SK-N-SH (cell line): Measurements from ENCODE around the gene BOLA3. TPM values are rescaled to one million over a fixed set of nuclear protein-coding genes. Genes with fewer than 3 reads are reported as not detected.
"Not testable (repeated sequence)": the region's sequence is repeated elsewhere in the genome, so short reads cannot be mapped to it uniquely, and the experiment has no call there.

Source experiments
- CTCF ChIA-PET: fragments of 300-600, 350-600 bp; formaldehyde crosslinking; extraction: SDS; loops from one replicate; lab custom pipeline; 2021; lab: Yijun Ruan, JAX
- POLR2A ChIA-PET: fragments of 350-600 bp; sonication (Branson Sonifier 250); formaldehyde crosslinking; extraction: SDS; loops from one replicate; lab custom pipeline; 2020; ENCODE audit warnings: antibody characterized with exemption, inconsistent platforms; lab: Yijun Ruan, JAX
- DNase-seq: peaks from one replicate; pipeline ENCODE4 v3.0.0; 2012
- H2AFZ ChIP-seq: fragments of 200-600 bp; sonication (generic); 2 replicates; pipeline ENCODE4 v1.8.1; 2016; ENCODE audit warnings: antibody characterized with exemption, mild to moderate bottlenecking, low read depth
- H3F3A ChIP-seq: fragments of 200-600 bp; sonication (generic); replicated peaks from 2 replicates; pipeline ENCODE3; 2016; ENCODE audit warnings: antibody characterized with exemption, mild to moderate bottlenecking; ENCODE audit not compliant: insufficient read depth
- H3K27ac ChIP-seq, 2 experiments: fragments of 200-500 bp in 1 of 2; fragments of 200-600 bp in 1 of 2; sonication (Bioruptor generic) in 1 of 2; sonication (generic), shearing (Covaris generic) in 1 of 2; 2 replicates each; pipeline versions ENCODE4 v1.5.1 to v1.6.1; 2014 to 2016; ENCODE audit warnings: low read depth in 2 of 2, inconsistent platforms in 1 of 2, low read length in 1 of 2, mild to moderate bottlenecking in 1 of 2, mixed read lengths in 1 of 2
- H3K27me3 ChIP-seq: fragments of 200-600 bp; sonication (generic), shearing (Covaris generic); 2 replicates; pipeline ENCODE4 v1.6.1; 2016; ENCODE audit warnings: mixed run types; ENCODE audit not compliant: insufficient read depth
- H3K36me3 ChIP-seq, 2 experiments: fragments of 200-500 bp in 1 of 2; fragments of 200-600 bp in 1 of 2; sonication (Bioruptor generic) in 1 of 2; sonication (generic) in 1 of 2; replicated peaks in 1 of 2; 2 replicates each; pipeline versions ENCODE3 to v1.5.1; 2014 to 2016; ENCODE audit warnings: low read length in 1 of 2, mild to moderate bottlenecking in 1 of 2; ENCODE audit not compliant: insufficient read depth in 2 of 2, control insufficient read depth in 1 of 2
- H3K4me1 ChIP-seq, 2 experiments: fragments of 200-500 bp in 1 of 2; fragments of 200-600 bp in 1 of 2; sonication (Bioruptor generic) in 1 of 2; sonication (generic), shearing (Covaris generic) in 1 of 2; 2 replicates each; pipeline versions ENCODE4 v1.5.1 to v1.6.1; 2014 to 2016; ENCODE audit warnings: low read depth in 1 of 2, low read length in 1 of 2, mixed run types in 1 of 2; ENCODE audit not compliant: insufficient read depth in 2 of 2, control insufficient read depth in 1 of 2
- H3K4me2 ChIP-seq: fragments of 200-600 bp; sonication (generic), shearing (Covaris generic); 2 replicates; pipeline ENCODE4 v1.6.1; 2017; ENCODE audit warnings: mixed run types
- H3K4me3 ChIP-seq, 2 experiments: fragments of 200-500 bp in 1 of 2; fragments of 200-600 bp in 1 of 2; sonication (Bioruptor generic) in 1 of 2; sonication (generic), shearing (Covaris generic) in 1 of 2; 2 replicates each; pipeline versions ENCODE4 v1.5.1 to v1.8.1; 2014 to 2016; ENCODE audit warnings: low read depth in 2 of 2, inconsistent platforms in 1 of 2, low read length in 1 of 2, mild to moderate bottlenecking in 1 of 2, mixed read lengths in 1 of 2, moderate library complexity in 1 of 2
- H3K79me2 ChIP-seq: fragments of 200-600 bp; sonication (generic); 2 replicates; pipeline ENCODE4 v1.8.1; 2017; ENCODE audit warnings: mild to moderate bottlenecking; ENCODE audit not compliant: insufficient read depth
- H3K9ac ChIP-seq: fragments of 200-600 bp; sonication (generic); 2 replicates; pipeline ENCODE4 v1.6.1; 2017; ENCODE audit warnings: mixed run types
- H3K9me2 ChIP-seq: fragments of 200-600 bp; sonication (generic); 2 replicates; pipeline ENCODE4 v1.6.1; 2017; ENCODE audit warnings: mixed run types
- H3K9me3 ChIP-seq: fragments of 200-600 bp; sonication (generic); 2 replicates; pipeline ENCODE4 v1.6.1; 2017; ENCODE audit warnings: mixed run types, mild to moderate bottlenecking, moderate library complexity
- H4K20me1 ChIP-seq: fragments of 200-600 bp; sonication (generic); 2 replicates; pipeline ENCODE4 v1.6.1; 2017; ENCODE audit warnings: mild to moderate bottlenecking, mixed run types; ENCODE audit not compliant: insufficient read depth
- CHD2 ChIP-seq: fragments of 150-350 bp; IDR thresholded peaks from 2 replicates; pipeline ENCODE4 v1.6.1; 2018; ENCODE audit warnings: low read length; ENCODE audit not compliant: partially characterized antibody
- EP300 ChIP-seq, 2 experiments: IDR thresholded peaks; 2 replicates each; pipeline versions ENCODE4 v1.4.0 to v1.6.1; 2012; ENCODE audit warnings: borderline replicate concordance in 1 of 2, low read depth in 1 of 2, low read length in 1 of 2
- EZH2phosphoT487 ChIP-seq: fragments of 200-600 bp; sonication (generic); IDR thresholded peaks from 2 replicates; pipeline ENCODE4 v1.6.1; 2017; ENCODE audit warnings: low read depth, mixed run types, mild to moderate bottlenecking, antibody characterized with exemption, moderate library complexity, borderline replicate concordance
- FOSL2 ChIP-seq: IDR thresholded peaks from 2 replicates; pipeline ENCODE4 v1.4.0; 2012; ENCODE audit warnings: low read depth, mild to moderate bottlenecking, moderate library complexity, borderline replicate concordance
- FOXJ3 ChIP-seq: sonication (generic); formaldehyde crosslinking; IDR thresholded peaks from 2 replicates; pipeline ENCODE4 v1.5.1; 2020; ENCODE audit warnings: mild to moderate bottlenecking, missing genetic modification reagents
- FOXM1 ChIP-seq: IDR thresholded peaks from 2 replicates; pipeline ENCODE4 v1.4.0; 2012; ENCODE audit warnings: low read depth, mild to moderate bottlenecking
- GATA2 ChIP-seq: sonication (generic); formaldehyde crosslinking; IDR thresholded peaks from 2 replicates; pipeline ENCODE4 v1.5.0; 2020; ENCODE audit warnings: mild to moderate bottlenecking, missing genetic modification reagents
- JUND ChIP-seq: IDR thresholded peaks from 2 replicates; pipeline ENCODE4 v1.4.0; 2012
- NFIC ChIP-seq: IDR thresholded peaks from 2 replicates; pipeline ENCODE4 v1.4.0; 2012; ENCODE audit warnings: borderline replicate concordance
- RCOR1 ChIP-seq: fragments of 150-350 bp; IDR thresholded peaks from 2 replicates; pipeline ENCODE4 v1.6.1; 2017; ENCODE audit warnings: antibody characterized with exemption, low read length
- TCF12 ChIP-seq: IDR thresholded peaks from 2 replicates; pipeline ENCODE4 v1.4.0; 2012
- TEAD4 ChIP-seq: IDR thresholded peaks from 2 replicates; pipeline ENCODE4 v1.4.0; 2012; ENCODE audit warnings: mild to moderate bottlenecking, borderline replicate concordance; ENCODE audit not compliant: insufficient read depth
- WGBS: methylation state at CpG from one replicate; pipeline ENCODE4 v1.1.6; 2017; ENCODE audit warnings: low lambda C conversion rate; 5-methylcytosine and 5-hydroxymethylcytosine counted together
- polyA plus RNA-seq, 3 experiments: library from polyadenylated mRNA; depleted of rRNA; stranded (reverse); fragments of >200 nt; gene quantifications; 2 replicates each; pipeline ENCODE4 v1.2.3, GENCODE V29; 2012
- TF ChIP-seq, protein P1 (sequence below): IDR thresholded peaks from 2 replicates; pipeline ENCODE4 v1.4.0; 2012; ENCODE audit warnings: low read depth, borderline replicate concordance
- TF ChIP-seq, protein P2 (sequence below): fragments of 150-350 bp; IDR thresholded peaks from 2 replicates; pipeline ENCODE4 v1.6.1; 2016; ENCODE audit warnings: mild to moderate bottlenecking, low read depth, low read length
- TF ChIP-seq, protein P3 (sequence below): IDR thresholded peaks from 2 replicates; pipeline ENCODE4; 2012

Gene BOLA3
- polyA plus RNA-seq, 1 of the 3 experiments (the other 2 are of a cell fraction) = 90.1 TPM

DNA sequence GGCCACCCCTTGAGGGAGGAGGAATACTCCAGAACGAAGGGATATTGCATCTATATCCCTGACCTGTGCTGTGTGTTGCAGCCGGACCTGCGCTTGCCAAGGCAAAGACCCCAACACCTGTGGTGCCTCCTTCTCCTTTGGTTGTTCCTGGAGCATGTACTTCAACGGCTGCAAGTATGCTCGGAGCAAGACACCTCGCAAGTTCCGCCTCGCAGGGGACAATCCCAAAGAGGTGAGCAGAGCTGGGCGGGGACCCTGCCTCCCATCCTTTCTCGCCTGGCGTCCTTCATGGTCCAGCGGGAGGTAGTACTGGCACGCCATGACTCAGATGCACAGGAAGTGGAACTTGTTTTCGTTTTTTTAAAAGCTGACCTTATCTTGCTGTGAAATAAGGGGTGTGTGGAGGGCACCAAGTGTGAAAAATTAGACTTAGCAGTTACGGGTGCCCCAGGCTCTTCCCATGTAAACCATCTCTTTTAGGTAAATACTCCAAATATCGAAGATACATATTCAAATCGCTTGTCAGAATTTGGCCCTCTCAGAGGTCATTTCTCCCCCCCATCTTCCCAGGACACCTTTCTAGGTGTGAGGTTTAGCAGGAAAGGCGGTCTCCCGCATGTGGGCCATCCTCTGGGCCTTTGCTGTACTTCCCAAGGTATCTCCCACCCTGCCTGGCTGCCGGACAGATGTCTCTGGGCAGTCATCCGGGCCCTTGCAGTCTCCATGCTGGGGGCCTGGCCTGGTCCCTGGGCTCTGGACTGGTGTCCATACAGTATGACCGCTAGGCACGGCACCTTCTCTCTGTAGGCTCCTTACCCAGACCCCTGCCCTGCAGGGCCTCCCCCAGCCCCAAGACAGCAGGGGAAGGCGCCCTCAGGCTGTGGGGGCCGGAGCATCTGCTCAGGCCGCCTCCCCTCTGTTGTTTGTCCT is 57.6 kb downstream of the BOLA3 start:
- H3K4me2 ChIP-seq = no peak overlapping the region
- no peaks in the 10 kb centered on the region for H3K79me2 ChIP-seq
- no peak overlapping the region for H3K4me3 ChIP-seq
- H3K27ac ChIP-seq = no peak overlapping the region
- peaks cover 0 to 7% of the 10 kb centered on the region in 2 experiments; a peak in 1 of 4 replicates for H3K4me1 ChIP-seq
- POLR2A ChIA-PET = no interaction called here
- no peaks in the 10 kb centered on the region for H3K9me3 ChIP-seq
- H3K9ac ChIP-seq = no peak overlapping the region
- no peaks in the 10 kb centered on the region for H3K27me3 ChIP-seq
- no peaks in the 10 kb centered on the region for H4K20me1 ChIP-seq
- CTCF ChIA-PET = no interaction called here
- 97% methylated on average over 21 of the region's 26 CpGs for WGBS
- no peaks in the 10 kb centered on the region for H3K9me2 ChIP-seq
- H2AFZ ChIP-seq = no peak overlapping the region
- no peak for TF ChIP-seq GATA2 (CRISPR knock-in tag)
- TF ChIP-seq EZH2phosphoT487 = no peak
- TF ChIP-seq FOXM1 = no peak
- TF ChIP-seq NFIC = no peak
- TF ChIP-seq FOXJ3 (CRISPR knock-in tag) = no peak
- no peak for TF ChIP-seq TCF12
- TF ChIP-seq JUND = no peak
- TF ChIP-seq EP300 (IDR thresholded peaks at IDR 0.05; ENCODE audit: borderline replicate concordance in 1 of 2, low read depth in 1 of 2, low read length in 1 of 2) = no peak
- TF ChIP-seq RCOR1 = no peak
- TF ChIP-seq FOSL2 = no peak
- TF ChIP-seq TEAD4 = no peak
- TF ChIP-seq, protein P1, sequence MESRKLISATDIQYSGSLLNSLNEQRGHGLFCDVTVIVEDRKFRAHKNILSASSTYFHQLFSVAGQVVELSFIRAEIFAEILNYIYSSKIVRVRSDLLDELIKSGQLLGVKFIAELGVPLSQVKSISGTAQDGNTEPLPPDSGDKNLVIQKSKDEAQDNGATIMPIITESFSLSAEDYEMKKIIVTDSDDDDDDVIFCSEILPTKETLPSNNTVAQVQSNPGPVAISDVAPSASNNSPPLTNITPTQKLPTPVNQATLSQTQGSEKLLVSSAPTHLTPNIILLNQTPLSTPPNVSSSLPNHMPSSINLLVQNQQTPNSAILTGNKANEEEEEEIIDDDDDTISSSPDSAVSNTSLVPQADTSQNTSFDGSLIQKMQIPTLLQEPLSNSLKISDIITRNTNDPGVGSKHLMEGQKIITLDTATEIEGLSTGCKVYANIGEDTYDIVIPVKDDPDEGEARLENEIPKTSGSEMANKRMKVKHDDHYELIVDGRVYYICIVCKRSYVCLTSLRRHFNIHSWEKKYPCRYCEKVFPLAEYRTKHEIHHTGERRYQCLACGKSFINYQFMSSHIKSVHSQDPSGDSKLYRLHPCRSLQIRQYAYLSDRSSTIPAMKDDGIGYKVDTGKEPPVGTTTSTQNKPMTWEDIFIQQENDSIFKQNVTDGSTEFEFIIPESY = no peak
- TF ChIP-seq, protein P2, sequence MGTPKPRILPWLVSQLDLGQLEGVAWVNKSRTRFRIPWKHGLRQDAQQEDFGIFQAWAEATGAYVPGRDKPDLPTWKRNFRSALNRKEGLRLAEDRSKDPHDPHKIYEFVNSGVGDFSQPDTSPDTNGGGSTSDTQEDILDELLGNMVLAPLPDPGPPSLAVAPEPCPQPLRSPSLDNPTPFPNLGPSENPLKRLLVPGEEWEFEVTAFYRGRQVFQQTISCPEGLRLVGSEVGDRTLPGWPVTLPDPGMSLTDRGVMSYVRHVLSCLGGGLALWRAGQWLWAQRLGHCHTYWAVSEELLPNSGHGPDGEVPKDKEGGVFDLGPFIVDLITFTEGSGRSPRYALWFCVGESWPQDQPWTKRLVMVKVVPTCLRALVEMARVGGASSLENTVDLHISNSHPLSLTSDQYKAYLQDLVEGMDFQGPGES = no peak
- TF ChIP-seq CHD2 = no peak
- TF ChIP-seq, protein P3, sequence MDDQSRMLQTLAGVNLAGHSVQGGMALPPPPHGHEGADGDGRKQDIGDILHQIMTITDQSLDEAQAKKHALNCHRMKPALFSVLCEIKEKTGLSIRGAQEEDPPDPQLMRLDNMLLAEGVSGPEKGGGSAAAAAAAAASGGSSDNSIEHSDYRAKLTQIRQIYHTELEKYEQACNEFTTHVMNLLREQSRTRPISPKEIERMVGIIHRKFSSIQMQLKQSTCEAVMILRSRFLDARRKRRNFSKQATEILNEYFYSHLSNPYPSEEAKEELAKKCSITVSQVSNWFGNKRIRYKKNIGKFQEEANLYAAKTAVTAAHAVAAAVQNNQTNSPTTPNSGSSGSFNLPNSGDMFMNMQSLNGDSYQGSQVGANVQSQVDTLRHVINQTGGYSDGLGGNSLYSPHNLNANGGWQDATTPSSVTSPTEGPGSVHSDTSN = no peak
- peaks cover 6 to 54% of the 10 kb centered on the region in 2 experiments for H3K36me3 ChIP-seq
- DNase-seq = no peak
- H3F3A ChIP-seq = no peaks in the 10 kb centered on the region

DNA sequence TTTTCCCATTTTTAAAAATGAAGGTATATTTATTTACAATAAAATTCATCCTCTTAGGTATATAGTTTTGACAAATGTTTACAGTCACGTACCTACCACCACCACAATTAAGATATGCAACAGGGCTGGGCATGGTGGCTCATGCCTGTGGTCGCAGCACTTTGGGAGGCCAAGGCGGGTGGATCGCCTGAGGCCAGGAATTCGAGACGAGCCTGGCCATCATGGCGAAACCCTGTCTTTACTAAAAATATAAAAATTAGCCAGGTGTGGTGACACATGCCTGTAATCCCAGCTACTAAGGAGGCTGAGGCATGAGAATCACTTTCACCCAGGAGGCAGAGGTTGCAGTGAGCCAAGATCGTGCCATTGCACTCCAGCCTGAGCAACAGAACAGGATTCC is 59.0 kb downstream of the BOLA3 start:
- not testable (repeated sequence) for H3K27me3 ChIP-seq, H3K4me2 ChIP-seq, H3K27ac ChIP-seq, H4K20me1 ChIP-seq, H3K79me2 ChIP-seq, H3K9me2 ChIP-seq, H3F3A ChIP-seq, H3K9ac ChIP-seq, H3K4me3 ChIP-seq, H2AFZ ChIP-seq, H3K4me1 ChIP-seq, DNase-seq, H3K9me3 ChIP-seq
- WGBS = 97% methylated on average over 8 of the region's 8 CpGs
- ChIA-PET CTCF (interaction anchor here (0.6 kb wide), 1 partner anchor 192 kb away, joined by 3 read pairs; no protein-coding TSS in a partner anchor), POLR2A (interaction anchor here (0.7 kb wide), 1 partner anchor 10 kb away, joined by 3 read pairs; no protein-coding TSS in a partner anchor)
- peaks cover 6 to 48% of the 10 kb centered on the region in 2 experiments for H3K36me3 ChIP-seq
